NCI-H460 (cell line): Measurements from ENCODE around the gene SHISA7. TPM values are rescaled to one million over a fixed set of nuclear protein-coding genes. Genes with fewer than 3 reads are reported as not detected.

ENCODE experiments used
- DNase-seq: peaks from one replicate; pipeline ENCODE4 v3.0.0-alpha.2; 2016; ENCODE audit warnings: low read depth; ENCODE audit errors: extremely low read depth
- polyA plus RNA-seq: library from polyadenylated mRNA; depleted of rRNA; stranded (reverse); fragments of >200 nt; gene quantifications from 2 replicates; pipeline ENCODE4 v1.2.3, GENCODE V29; 2014; cell fraction: nucleus; rRNA removed
- total RNA-seq: library from RNA; depleted of rRNA; stranded (reverse); fragments of >200 nt; shearing (Covaris generic); gene quantifications from 2 replicates; pipeline ENCODE4 v1.2.3, GENCODE V29; 2014; rRNA removed

The SHISA7 gene
- not detected in 2 replicates for total RNA-seq
- polyA plus RNA-seq, result not detected in 2 replicates

- no peak for DNase-seq
These were observed at the start of gene SHISA7 for GRCh38 chr19:55443045-55443823. TSS of gene SHISA7 (minus strand) at chr19:55443300. CDS start at chr19:55442863, 437 bp downstream.

DNA sequence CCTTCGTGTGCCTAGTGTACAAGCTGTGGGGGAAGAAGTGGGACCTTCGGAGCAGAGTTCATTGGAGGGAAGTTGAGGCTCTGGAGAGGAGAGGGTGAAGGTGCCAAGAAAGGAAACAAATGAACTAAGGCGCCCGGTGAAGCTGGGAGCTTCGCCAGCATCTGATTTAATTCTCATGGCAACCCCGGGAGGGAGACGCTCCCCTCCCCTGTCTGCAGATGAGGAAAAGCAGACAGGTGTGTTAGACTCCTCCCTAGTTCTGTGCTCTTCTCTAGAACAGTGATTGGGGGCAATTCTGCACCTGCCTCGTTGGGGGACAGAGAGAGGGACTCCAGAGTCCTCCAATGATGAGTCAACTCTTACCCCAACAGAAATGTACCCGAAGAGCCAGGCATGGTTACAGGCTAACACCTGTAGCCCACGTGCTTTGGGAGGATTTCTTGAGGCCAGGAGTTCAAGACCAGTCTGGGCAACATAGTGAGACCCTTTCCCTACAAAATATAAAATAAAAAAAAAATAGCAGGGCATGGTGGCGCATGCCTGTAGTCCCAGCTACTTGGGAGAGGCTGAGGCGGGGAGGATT is 49.4 kb upstream of the SHISA7 start:
- DNase-seq, result no peak

DNA sequence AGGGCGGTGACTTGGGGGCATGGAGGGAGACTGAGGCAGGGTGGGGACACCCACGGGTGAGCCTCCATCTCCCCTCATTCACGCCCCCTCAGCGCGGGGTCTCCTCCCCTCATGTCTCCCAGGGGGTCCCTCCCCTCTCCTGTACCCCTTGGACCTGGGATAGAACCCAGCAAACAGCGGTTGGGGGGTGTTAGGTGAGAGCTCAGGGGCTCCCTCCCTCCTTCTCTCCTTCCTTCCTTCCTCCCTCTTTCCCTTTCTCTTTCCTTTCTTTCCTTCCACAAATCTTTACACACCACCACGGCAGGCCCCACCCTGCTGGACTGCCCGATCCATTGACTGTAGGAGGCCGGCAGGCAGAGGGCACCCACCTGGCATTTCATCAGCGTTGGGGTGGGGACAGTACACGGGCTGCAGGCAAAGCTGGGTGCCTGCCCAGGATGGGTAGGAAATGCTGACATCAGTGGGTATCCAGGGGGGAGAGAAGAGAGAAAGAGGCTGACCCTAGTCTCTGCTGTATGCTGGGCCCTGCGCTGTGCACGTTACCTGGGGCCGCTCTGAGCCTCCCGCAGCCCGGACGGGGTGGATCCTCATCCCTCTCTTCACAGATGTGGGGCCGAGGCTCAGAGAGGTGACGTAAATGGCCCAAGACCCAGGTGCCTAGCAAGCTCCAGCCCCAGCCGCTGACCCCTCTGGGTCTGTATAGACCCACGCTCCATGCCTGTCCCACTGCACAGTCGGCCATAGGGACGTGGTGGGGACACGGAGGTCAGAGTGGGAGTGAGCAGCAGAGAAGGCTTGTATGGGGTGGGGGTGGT is 48.7 kb upstream of the SHISA7 start:
- DNase-seq, result no peak

DNA sequence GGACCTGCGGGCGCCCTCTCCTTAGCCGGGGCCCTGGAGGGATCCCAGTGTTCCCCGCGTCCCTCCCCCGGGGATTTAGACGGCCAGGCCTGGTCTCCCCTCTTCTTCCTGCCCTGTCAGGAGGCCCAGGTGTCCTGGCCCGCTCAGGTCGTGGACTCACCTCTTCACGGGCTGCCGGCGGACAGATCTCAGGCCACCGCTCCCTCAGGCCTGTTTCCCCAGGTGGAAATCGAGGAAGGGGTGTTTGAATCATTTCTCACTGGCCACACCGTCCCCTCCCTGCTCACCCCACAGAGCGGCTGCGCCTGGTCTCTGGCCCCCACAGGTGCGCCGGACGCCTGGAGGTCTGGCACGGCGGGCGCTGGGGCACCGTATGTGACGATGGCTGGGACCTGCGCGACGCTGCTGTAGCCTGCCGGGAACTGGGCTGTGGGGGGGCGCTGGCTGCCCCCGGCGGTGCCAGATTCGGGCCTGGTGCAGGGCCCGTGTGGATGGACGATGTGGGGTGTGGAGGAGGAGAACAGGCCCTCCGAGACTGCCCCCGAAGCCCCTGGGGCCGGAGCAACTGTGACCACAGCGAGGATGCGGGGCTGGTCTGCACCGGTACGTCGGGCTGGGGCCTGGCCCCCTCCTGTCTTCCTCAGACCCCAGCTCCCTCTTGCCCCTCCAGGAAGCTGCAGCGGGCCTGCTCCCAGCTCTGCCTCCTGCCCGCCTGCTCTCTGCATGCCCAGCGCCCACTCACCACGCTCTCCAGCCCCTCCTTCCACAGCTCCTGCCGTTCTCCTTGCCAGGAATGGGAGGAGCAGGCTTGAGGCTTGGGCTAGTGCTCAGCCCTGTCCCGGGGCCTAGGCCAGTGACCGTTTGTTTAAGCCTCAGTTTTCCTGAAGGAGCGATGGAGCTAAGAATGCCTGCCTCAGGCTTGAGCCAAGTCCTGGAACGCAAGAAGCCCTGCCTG is 47.7 kb upstream of the SHISA7 start:
- no peak for DNase-seq

- no peak for DNase-seq
These were observed 46.8 kb upstream of the SHISA7 start for GRCh38 chr19:55489711-55490477.

GRCh38 chr19:55488986-55489710 is 46.0 kb upstream of the SHISA7 start:
- no peak for DNase-seq

GRCh38 chr19:55487924-55488687 is 45.0 kb upstream of the SHISA7 start, which contains the start of gene SSC5D:
TSS of gene SSC5D (plus strand) at chr19:55488436. CDS start at chr19:55488590, 154 bp downstream.
- no peak for DNase-seq

DNA sequence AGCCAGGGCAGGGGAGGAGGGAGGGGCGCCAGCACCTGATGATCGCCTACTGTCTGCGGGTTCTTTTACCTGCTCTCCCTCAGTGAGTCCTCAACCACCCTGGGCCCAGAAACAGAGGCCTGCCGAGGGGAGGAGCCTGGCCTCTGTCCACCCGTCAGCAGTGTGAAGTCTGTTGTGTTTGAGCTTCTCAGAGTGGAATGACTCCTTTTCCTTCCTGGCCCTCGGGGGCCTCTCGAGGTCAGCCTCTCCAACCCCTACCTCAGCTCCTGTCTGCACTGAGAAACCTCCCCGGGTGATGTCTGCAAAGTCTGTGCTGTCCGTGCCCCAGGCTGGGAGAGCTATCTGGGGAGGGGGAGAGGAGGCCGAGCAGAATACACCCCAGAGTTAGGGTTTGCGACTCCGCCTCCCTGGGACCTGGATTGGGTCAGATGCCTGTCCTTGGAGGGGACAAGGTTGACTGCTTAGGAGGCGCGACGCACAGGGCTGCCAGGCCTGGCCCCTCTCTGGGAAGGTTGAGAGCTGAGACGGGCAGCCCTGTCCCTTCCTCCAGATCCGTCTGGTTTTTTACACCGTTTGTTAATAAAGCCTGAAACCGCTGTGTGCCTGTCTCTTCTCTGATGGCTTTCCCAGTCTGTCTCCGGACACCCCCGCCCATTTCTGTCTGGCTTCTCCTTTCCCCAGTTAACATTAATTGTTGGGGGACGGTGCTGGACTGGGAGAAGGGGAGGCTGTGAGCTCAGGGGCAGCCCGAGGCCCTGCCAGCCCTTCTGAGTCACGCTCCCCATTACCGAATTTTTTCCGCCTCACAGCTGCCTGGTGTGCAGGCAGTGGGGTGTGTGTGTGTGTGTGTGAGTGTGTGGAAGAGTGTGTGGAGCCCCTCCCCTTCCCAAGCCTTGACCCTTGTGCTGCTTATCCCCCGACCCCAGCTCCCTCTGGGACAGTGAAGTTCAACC is 44.1 kb upstream of the SHISA7 start:
- DNase-seq, result no peak

- no peak for DNase-seq
These were observed 43.2 kb upstream of the SHISA7 start for GRCh38 chr19:55486043-55486970.

DNA sequence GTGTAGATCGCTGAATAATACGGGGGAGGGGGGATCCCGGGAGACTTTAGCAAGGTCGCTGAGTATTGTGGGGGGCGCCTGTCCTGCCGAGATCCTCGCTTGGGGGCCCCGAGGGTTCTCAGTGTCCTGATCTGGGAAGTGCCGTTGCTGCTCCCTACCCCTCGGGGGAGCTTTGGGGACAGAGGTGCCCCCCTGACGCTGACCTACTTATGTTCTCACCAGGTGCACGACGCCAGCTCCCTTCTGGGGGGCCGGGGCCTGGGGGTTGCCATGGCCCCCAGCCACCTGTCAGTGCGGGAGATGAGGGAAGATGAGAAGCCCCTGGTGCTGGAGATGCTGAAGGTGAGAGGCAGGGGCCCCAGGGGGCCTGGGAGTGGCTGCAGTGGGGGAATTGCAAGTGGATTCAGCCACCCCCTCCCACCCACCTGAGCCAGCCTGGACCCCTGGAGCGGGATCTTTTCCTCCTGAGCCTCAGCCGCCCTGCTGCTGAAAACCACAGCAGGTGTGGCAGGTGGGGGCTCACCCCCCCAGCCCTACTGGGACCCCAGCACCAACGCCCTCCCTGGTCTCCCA is 42.4 kb upstream of the SHISA7 start:
- DNase-seq, result no peak

DNA sequence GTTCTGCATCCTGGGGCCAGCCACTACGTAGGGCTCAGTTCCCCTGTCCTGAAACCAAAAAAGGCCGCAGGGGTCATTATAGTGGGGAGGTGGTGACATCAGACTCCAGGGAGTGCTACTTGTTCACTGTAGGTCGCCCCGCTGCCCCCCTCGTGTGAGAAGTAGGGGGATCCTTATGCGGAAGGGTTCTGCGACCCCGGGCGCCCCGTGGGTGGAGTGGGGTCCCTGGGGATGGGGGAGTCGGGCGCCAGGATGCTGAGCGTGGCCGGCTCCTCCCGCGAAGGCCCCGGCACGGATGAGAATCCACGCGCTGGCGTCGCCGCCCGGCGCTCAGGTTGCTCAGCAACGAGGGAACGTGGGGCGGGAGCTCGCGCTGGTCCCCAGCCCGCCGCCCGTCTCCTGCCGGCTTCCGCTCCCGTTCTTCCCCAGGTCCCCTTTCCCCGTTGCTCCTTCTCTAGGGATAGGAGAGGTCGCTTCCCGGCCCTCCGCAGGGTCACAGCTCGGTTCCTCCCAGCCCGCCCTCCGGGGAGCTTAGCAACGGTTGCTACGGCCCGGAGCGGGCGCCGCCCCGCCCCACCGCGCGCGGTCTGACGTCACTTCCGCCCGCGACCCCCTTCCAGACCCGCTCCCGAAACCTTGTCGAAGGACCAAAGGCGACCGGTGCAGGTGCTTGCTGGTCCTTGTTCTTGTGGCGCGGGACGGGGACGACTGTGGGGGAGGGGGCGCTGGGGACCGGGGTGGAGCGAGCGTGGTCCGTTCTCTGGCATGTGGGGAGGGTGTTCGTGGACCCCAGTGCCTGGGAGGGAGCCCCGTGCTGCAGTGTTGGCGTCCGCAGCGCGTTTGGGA is 41.7 kb upstream of the SHISA7 start, which contains the start of gene NAT14:
Gene NAT14, plus strand, starts transcription at position 596 of the 846 bp plus-strand sequence. CDS start 521 bp downstream, outside the sequence.
- DNase-seq, result no peak

- DNase-seq, result no peak
These were observed 40.8 kb upstream of the SHISA7 start for GRCh38 chr19:55483706-55484592.
